WTC11 (cell line): ENCODE data around the gene SLIT1.

Experiments used
- CTCF ChIP-seq: fragments of 200-600 bp; IDR thresholded peaks from 2 replicates; pipeline ENCODE4 v1.8.0; 2022; ENCODE audit warnings: antibody characterized with exemption
- FOXP4 ChIP-seq: sonication (generic); formaldehyde crosslinking; IDR thresholded peaks from 2 replicates; pipeline ENCODE4 v1.8.0; 2022; ENCODE audit warnings: mild to moderate bottlenecking, missing genetic modification reagents
- JUN ChIP-seq: sonication (generic); formaldehyde crosslinking; IDR thresholded peaks from 2 replicates; pipeline ENCODE4 v1.8.0; 2023; ENCODE audit warnings: mild to moderate bottlenecking, missing genetic modification reagents
- MXD4 ChIP-seq: fragments of 250-450 bp; sonication (Bioruptor Pico); IDR thresholded peaks from 2 replicates; pipeline ENCODE4 v1.8.0; 2021; ENCODE audit warnings: mild to moderate bottlenecking, moderate library complexity, borderline replicate concordance
- TCF7 ChIP-seq: sonication (generic); formaldehyde crosslinking; IDR thresholded peaks from 2 replicates; pipeline ENCODE4 v1.8.0; 2022; ENCODE audit warnings: mild to moderate bottlenecking, low read depth, missing genetic modification reagents, moderate library complexity
- TF ChIP-seq, protein P1 (sequence below): sonication (generic); formaldehyde crosslinking; conservative IDR thresholded peaks from 2 replicates; pipeline ENCODE4 v1.8.1; 2022; ENCODE audit warnings: mild to moderate bottlenecking, missing genetic modification reagents

- TF ChIP-seq FOXP4 (CRISPR knock-in tag) (no peak), TCF7 (no peak), CTCF (no peak), JUN (CRISPR knock-in tag) (no peak), MXD4 (CRISPR knock-in tag) (no peak)
- TF ChIP-seq, protein P1, sequence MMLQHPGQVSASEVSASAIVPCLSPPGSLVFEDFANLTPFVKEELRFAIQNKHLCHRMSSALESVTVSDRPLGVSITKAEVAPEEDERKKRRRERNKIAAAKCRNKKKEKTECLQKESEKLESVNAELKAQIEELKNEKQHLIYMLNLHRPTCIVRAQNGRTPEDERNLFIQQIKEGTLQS (CRISPR knock-in tag): no peak
Measured at GRCh38 chr10:97129666-97130065, 56.1 kb downstream of the SLIT1 start.
